ENCODE results near the gene SPAG8. TPM values are rescaled to one million over a fixed set of nuclear protein-coding genes. Genes with fewer than 3 reads are reported as not detected.

The SPAG8 gene
- total RNA-seq, 1 donor from 2014 or later: 1.2 TPM

GRCh38 chr9:35810122-35810521, 1.9 kb downstream of the SPAG8 start:
- DNase-seq: no peak

GRCh38 chr9:35808433-35808832, 3.6 kb downstream of the SPAG8 start:
- DNase-seq: no peak

GRCh38 chr9:35806101-35806500, 6.0 kb downstream of the SPAG8 start:
- DNase-seq: no peak

- DNase-seq: no peak
These were observed 10.5 kb downstream of the SPAG8 start for GRCh38 chr9:35801328-35802128.

- no peak for DNase-seq
These were observed 11.5 kb downstream of the SPAG8 start for GRCh38 chr9:35800530-35800929.

- no peak for DNase-seq
These were observed 13.2 kb downstream of the SPAG8 start for GRCh38 chr9:35798658-35799374.

GRCh38 chr9:35797311-35798109, 14.6 kb downstream of the SPAG8 start:
- DNase-seq: no peak

GRCh38 chr9:35795695-35796094, 16.4 kb downstream of the SPAG8 start:
- DNase-seq: no peak

- DNase-seq: no peak
These were observed 18.6 kb downstream of the SPAG8 start for GRCh38 chr9:35793461-35793860.

- DNase-seq: no peak
These were observed 19.2 kb downstream of the SPAG8 start for GRCh38 chr9:35792826-35793225.

GRCh38 chr9:35792024-35792813, 19.8 kb downstream of the SPAG8 start:
- no peak for DNase-seq

- DNase-seq: peak; percentile 8
These were observed 20.7 kb downstream of the SPAG8 start, which contains the start of gene NPR2 for GRCh38 chr9:35791297-35791921. NPR2 (plus strand) TSS chr9:35791591; CDS start chr9:35792409, 818 bp downstream.

GRCh38 chr9:35790385-35791296, 21.4 kb downstream of the SPAG8 start:
- peak; percentile 94 for DNase-seq

GRCh38 chr9:35790025-35790384, 22.1 kb downstream of the SPAG8 start:
- no peak for DNase-seq

GRCh38 chr9:35789541-35789940, 22.5 kb downstream of the SPAG8 start:
- DNase-seq: no peak

GRCh38 chr9:35783418-35783817, 28.6 kb downstream of the SPAG8 start:
- DNase-seq: no peak

GRCh38 chr9:35781066-35781465, 31.0 kb downstream of the SPAG8 start:
- no peak for DNase-seq

- no peak for DNase-seq
These were observed 33.6 kb downstream of the SPAG8 start for GRCh38 chr9:35778496-35778895.

- no peak for DNase-seq
These were observed 36.0 kb downstream of the SPAG8 start for GRCh38 chr9:35776018-35776417.

GRCh38 chr9:35774907-35775635, 37.0 kb downstream of the SPAG8 start:
- no peak for DNase-seq
